Testis (tissue), 3 donors: ENCODE results near the gene ISLR. TPM values are rescaled to one million over a fixed set of nuclear protein-coding genes. Genes with fewer than 3 reads are reported as not detected.

Experiments used
- DNase-seq: peaks from one replicate; pipeline ENCODE4 v3.0.0-alpha.2; 2019
- H3K27ac ChIP-seq, 2 donors: fragments of 200-600 bp; sonication (generic); one replicate each; pipeline ENCODE4 v1.5.1; 2019
- H3K27me3 ChIP-seq: fragments of 200-600 bp; sonication (generic); one replicate; pipeline ENCODE4 v1.5.1; 2019
- H3K36me3 ChIP-seq: fragments of 200-600 bp; sonication (generic); one replicate; pipeline ENCODE4 v1.5.1; 2017; ENCODE audit warnings: low read depth; ENCODE audit errors: missing control alignments
- H3K4me1 ChIP-seq: fragments of 200-600 bp; sonication (generic); one replicate; pipeline ENCODE4 v1.5.1; 2019
- H3K4me3 ChIP-seq, 2 donors: fragments of 200-600 bp; sonication (generic); one replicate each; pipeline ENCODE4 v1.5.1; 2017 to 2019
- H3K9me3 ChIP-seq: fragments of 200-600 bp; sonication (generic); one replicate; pipeline ENCODE4 v1.5.1; 2017
- POLR2A ChIP-seq: fragments of 450-650 bp; IDR thresholded peaks from one replicate; pipeline ENCODE4 v1.6.1; 2017; ENCODE audit warnings: antibody characterized with exemption, mild to moderate bottlenecking, moderate library complexity
- WGBS, 2 donors: methylation state at CpG; one replicate each; pipeline ENCODE4 v1.1.5; 2018; 5-methylcytosine and 5-hydroxymethylcytosine counted together
- intact Hi-C: fragments of 100-400 bp; cut with DNase I; formaldehyde crosslinking; loops from one replicate; pipeline ENCODE4 v1.15.1; 2023; ENCODE audit warnings: low total_unique reads
- polyA plus RNA-seq: library from polyadenylated mRNA; stranded (reverse); fragments of 350-450 nt; fragmentation: Illumina TruSeq; extraction: RNeasy Lipid Tissue Mini Kit (QIAGEN cat#74804); gene quantifications from one replicate; pipeline ENCODE4 v1.2.3, GENCODE V29; 2014; ENCODE audit warnings: low read depth, low replicate concordance; ENCODE audit not compliant: insufficient read depth
- total RNA-seq, 2 donors: library from RNA; depleted of rRNA; stranded (reverse); fragments of >200 nt; gene quantifications; one replicate each; pipeline ENCODE4 v1.2.3, GENCODE V29; 2016
- TF ChIP-seq, protein P1 (sequence below), 3 experiments: fragments of 450-650 bp in 2 of 3; fragments of 200-600 bp in 1 of 3; sonication (generic) in 1 of 3; IDR thresholded peaks; one replicate each; pipeline ENCODE4 v1.5.1; 2016 to 2019; ENCODE audit warnings: antibody characterized with exemption in 3 of 3, mild to moderate bottlenecking in 2 of 3, moderate library complexity in 1 of 3

The ISLR gene
- total and polyA plus RNA-seq, 3 donors from 2014 or later: 24.0 to 73.7 (median 39.5) TPM

DNA sequence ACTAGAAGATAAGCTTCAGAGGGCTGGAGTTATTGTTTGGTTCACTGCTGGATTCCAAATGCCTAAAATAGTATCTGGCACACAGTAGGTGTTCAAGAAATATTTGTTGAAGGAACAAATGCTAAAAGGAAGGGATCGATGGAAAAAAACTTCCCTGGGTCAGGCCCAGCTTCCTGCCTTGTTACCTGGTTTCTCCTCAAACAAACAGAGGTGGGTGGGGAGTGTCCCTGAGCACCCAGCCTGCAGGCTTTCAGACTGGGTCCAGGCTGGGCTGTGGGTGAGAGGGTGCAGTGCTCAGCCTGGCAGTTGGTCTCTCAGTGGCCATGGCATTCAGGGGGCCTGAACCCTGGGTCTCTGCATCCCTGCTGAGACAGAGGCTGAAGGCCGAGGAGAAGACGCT, 43.4 kb downstream of the ISLR start:
- WGBS, 2 donors: 63 to 96% methylated on average over 1 to 3 of the region's 3 CpGs
- intact Hi-C loops: no loop called here

DNA sequence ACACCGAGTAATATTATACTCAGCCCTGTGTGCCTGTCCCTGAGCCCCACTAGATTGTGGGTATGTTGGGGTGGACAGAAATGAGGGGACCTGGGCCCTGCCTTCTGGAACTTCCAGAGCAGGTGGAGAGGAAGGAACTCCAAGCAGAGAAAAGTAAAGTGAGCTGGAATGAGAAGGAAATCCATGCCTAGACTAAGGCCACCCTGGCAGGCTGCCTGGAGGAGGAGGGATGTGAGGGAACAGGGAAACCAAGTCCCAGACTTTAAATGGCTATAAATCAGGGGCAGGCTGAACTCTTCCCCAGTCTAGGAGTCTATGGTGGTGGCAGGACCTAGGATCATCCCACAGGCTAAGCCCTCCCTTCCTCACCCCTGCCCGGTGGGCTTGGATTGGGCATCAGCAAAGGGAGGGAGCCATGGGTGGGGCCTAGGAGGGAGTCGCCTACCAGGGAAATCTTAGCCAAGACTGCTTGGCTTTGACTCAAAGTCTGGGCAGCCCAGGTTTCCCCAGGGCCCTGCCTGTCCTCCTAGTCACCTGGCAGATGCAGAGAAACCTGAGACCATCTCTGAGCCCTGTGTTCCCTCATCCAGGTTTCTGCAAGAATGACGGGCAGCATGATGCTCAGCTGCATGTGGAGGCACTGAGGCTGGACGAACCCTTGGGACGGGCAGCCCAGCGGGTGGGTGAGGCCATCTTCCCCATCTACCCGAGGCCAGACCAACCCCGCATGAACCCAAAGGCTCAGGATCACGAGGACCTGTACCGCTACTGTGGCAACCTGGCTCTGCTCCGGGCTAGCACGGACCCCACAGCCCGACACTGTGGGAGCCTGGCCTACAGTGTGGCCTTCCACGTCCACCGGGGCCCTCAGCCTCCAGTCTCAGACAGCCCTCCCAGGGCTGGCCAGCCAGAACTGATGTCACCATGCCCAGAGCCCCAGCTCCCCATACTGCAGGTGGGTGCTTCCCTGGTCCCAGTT, 44.7 kb downstream of the ISLR start:
- TF ChIP-seq, protein P1, sequence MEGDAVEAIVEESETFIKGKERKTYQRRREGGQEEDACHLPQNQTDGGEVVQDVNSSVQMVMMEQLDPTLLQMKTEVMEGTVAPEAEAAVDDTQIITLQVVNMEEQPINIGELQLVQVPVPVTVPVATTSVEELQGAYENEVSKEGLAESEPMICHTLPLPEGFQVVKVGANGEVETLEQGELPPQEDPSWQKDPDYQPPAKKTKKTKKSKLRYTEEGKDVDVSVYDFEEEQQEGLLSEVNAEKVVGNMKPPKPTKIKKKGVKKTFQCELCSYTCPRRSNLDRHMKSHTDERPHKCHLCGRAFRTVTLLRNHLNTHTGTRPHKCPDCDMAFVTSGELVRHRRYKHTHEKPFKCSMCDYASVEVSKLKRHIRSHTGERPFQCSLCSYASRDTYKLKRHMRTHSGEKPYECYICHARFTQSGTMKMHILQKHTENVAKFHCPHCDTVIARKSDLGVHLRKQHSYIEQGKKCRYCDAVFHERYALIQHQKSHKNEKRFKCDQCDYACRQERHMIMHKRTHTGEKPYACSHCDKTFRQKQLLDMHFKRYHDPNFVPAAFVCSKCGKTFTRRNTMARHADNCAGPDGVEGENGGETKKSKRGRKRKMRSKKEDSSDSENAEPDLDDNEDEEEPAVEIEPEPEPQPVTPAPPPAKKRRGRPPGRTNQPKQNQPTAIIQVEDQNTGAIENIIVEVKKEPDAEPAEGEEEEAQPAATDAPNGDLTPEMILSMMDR (IDR thresholded peaks at IDR 0.05): no peak
- no peak for TF ChIP-seq POLR2A
- H3K9me3 ChIP-seq: no peaks in the 10 kb centered on the region
- H3K27ac ChIP-seq: no peak overlapping the region
- no peaks in the 10 kb centered on the region for H3K36me3 ChIP-seq
- WGBS, 2 donors: 80 to 90% methylated on average over 5 to 16 of the region's 16 CpGs
- H3K27me3 ChIP-seq: no peaks in the 10 kb centered on the region
- no peak overlapping the region for H3K4me3 ChIP-seq
- intact Hi-C loops: no loop called here
- DNase-seq: no peak
- H3K4me1 ChIP-seq: peaks cover 14% of the 10 kb centered on the region

More for the DNA sequence above, 43.4 kb downstream of the ISLR start:
- Histone ChIP-seq H3K9me3 (no peaks in the 10 kb centered on the region), H3K4me1 (peaks cover 7% of the 10 kb centered on the region), H3K4me3 (no peak overlapping the region), H3K36me3 (no peaks in the 10 kb centered on the region), H3K27me3 (no peaks in the 10 kb centered on the region), H3K27ac (no peak overlapping the region)
- TF ChIP-seq, protein P1 (IDR thresholded peaks at IDR 0.05): no peak
- TF ChIP-seq POLR2A: no peak
- DNase-seq: no peak

DNA sequence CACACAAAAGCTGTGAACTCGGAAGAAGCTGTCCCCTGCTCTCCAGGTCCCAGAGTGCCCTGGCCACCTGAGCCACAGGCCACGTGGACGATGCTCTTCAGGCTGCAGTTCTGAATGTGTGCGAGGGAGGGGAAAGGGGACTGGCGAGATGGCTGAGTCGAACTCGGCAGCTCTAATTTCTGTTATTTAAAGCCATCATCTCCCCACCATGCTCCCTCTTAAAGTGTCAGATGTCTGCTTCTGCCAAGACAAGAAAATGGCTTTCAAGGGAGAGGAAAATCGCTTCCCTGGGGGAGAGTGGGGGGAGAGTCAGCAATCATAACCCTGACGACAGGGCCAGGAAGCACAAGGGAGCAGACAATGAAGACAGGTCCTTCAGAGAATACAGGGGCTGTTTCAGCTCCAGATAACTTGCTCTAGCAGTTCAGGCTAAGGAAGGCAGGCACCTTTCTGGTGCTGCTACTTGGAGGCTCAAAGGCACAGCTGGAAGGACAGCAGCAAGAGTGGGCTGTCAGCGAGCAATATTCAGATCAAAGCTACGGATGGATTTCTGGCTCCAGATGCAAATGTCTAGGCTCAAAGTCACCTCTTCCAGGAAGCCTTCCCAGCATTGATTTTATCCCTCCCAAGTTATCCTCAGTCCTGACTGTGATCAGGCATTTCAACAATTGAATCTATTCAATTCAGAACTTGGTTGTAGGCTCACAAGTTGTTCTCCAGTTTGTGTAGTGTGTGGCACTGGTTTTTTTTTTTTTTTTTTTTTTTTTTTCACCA, 47.2 kb downstream of the ISLR start:
- H3K36me3 ChIP-seq: no peaks in the 10 kb centered on the region
- H3K4me3 ChIP-seq: no peak overlapping the region
- intact Hi-C loops: no loop called here
- H3K27me3 ChIP-seq: no peaks in the 10 kb centered on the region
- WGBS, 2 donors: 77 to 86% methylated on average over 9 to 11 of the region's 11 CpGs
- peaks cover 14% of the 10 kb centered on the region for H3K4me1 ChIP-seq
- H3K9me3 ChIP-seq: no peaks in the 10 kb centered on the region
- DNase-seq: no peak
- TF ChIP-seq, protein P1 (IDR thresholded peaks at IDR 0.05): no peak
- no peak for TF ChIP-seq POLR2A
- H3K27ac ChIP-seq: no peak overlapping the region

DNA sequence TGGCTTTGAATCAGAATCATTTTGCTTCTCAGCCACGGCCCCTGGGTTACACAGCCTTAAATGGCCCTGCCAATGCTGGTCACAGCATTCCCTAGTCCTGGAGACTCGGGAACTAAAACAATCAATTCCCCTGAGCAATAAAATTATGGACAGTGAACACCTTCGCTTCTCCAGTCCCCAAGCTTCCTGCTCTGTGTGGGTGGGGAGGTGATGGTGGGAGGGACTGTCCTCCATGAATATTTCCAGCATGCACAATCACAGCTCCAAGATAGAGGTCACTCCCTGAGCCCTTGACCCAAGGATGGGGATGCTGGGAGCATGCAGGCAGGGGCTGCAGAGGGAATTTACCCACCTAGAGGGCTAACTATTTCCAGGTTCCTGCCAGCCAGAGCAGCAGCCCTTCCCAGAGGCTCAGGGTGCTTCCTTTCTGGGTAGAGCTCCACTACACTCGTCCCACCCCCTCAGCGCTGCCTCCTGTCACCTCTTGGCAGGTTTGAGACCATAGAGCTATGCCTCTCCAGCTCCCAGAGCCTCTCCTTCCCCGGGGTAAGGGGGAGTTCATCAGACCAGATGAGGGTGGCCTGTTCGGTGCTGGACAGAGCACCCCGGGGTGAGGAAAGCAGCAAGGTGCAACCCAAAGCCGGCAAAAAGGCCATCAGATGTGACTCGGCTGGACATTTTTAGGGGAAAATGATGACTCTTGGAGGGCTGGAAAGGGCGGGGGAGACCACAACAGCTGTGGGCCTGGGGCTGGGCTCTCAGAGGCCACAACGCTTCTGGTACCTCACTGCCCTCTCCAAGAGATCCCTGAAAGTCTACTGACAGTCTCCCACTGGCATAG, 48.1 kb downstream of the ISLR start:
- no peak for TF ChIP-seq POLR2A
- TF ChIP-seq, protein P1 (IDR thresholded peaks at IDR 0.05): no peak
- no peaks in the 10 kb centered on the region for H3K27me3 ChIP-seq
- intact Hi-C loops: no loop called here
- H3K36me3 ChIP-seq: no peaks in the 10 kb centered on the region
- H3K4me3 ChIP-seq: no peak overlapping the region
- H3K9me3 ChIP-seq: no peaks in the 10 kb centered on the region
- H3K27ac ChIP-seq: no peak overlapping the region
- H3K4me1 ChIP-seq: peaks cover 14% of the 10 kb centered on the region
- 50 to 60% methylated on average over 10 to 12 of the region's 12 CpGs for WGBS, 2 donors
- no peak for DNase-seq
